MM.1S (cell line): ENCODE measurements around the gene LNX1.

Experiments used
- EZH2 ChIP-seq: fragments of 300-600 bp; sonication (generic); optimal IDR thresholded peaks from 2 replicates; pipeline ENCODE3; 2017; ENCODE audit warnings: low read depth, mild to moderate bottlenecking, antibody characterized with exemption, low read length, mixed read lengths
- EZH2phosphoT487 ChIP-seq: fragments of 300-600 bp; sonication (generic); IDR thresholded peaks from 2 replicates; pipeline ENCODE4 v1.6.1; 2018; ENCODE audit warnings: antibody characterized with exemption, low read length
- TF ChIP-seq, protein P1 (sequence below): fragments of 300-600 bp; sonication (generic); IDR thresholded peaks from 2 replicates; pipeline ENCODE4 v1.5.1; 2016; ENCODE audit warnings: antibody characterized with exemption, low read length, mixed read lengths

DNA sequence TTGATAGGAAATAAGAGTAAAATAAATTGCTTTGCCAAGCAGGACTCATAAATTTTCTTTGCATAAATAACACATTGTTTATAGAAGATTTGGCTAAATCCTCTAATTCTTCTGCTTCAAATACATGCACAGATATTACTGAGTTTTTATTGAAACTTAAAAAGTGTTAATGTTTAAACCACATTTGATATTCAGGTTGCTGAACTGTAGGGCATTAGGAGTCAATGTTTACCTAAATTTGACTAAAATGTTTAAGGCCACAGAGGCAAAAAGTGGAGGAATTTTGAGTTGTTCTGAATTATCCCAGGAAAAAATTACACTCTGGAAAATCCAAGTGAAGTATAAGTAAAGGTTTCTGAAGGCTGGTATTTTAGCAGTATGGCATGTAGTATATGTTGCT is 135.1 kb downstream of the LNX1 start:
- TF ChIP-seq, protein P1, sequence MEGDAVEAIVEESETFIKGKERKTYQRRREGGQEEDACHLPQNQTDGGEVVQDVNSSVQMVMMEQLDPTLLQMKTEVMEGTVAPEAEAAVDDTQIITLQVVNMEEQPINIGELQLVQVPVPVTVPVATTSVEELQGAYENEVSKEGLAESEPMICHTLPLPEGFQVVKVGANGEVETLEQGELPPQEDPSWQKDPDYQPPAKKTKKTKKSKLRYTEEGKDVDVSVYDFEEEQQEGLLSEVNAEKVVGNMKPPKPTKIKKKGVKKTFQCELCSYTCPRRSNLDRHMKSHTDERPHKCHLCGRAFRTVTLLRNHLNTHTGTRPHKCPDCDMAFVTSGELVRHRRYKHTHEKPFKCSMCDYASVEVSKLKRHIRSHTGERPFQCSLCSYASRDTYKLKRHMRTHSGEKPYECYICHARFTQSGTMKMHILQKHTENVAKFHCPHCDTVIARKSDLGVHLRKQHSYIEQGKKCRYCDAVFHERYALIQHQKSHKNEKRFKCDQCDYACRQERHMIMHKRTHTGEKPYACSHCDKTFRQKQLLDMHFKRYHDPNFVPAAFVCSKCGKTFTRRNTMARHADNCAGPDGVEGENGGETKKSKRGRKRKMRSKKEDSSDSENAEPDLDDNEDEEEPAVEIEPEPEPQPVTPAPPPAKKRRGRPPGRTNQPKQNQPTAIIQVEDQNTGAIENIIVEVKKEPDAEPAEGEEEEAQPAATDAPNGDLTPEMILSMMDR = no peak
- TF ChIP-seq EZH2 (no peak), EZH2phosphoT487 (no peak)
